HEK293 (cell line): Measurements from ENCODE around the gene PER1.

Experiments used
- FEZF1 ChIP-seq: fragments of 450-650 bp; formaldehyde crosslinking; IDR thresholded peaks from 2 replicates; pipeline ENCODE4 v1.5.1; 2016; ENCODE audit warnings: missing biosample characterization, missing genetic modification characterization
- GLIS2 ChIP-seq: fragments of 450-650 bp; formaldehyde crosslinking; IDR thresholded peaks from 2 replicates; pipeline ENCODE4 v1.5.1; 2016; ENCODE audit warnings: missing biosample characterization, missing genetic modification characterization
- KLF7 ChIP-seq: fragments of 450-650 bp; formaldehyde crosslinking; IDR thresholded peaks from 2 replicates; pipeline ENCODE4 v1.5.1; 2016; ENCODE audit warnings: missing biosample characterization, missing genetic modification characterization, borderline replicate concordance
- OSR2 ChIP-seq: fragments of 450-650 bp; formaldehyde crosslinking; IDR thresholded peaks from 2 replicates; pipeline ENCODE4 v1.5.1; 2016; ENCODE audit warnings: missing biosample characterization, missing genetic modification characterization
- PRDM10 ChIP-seq: fragments of 450-650 bp; formaldehyde crosslinking; IDR thresholded peaks from 2 replicates; pipeline ENCODE4 v1.5.1; 2016; ENCODE audit warnings: missing biosample characterization, missing genetic modification characterization
- PRDM6 ChIP-seq: fragments of 450-650 bp; formaldehyde crosslinking; IDR thresholded peaks from 2 replicates; pipeline ENCODE4 v1.5.1; 2017; ENCODE audit warnings: missing biosample characterization, missing genetic modification characterization
- SP2 ChIP-seq: fragments of 450-650 bp; formaldehyde crosslinking; IDR thresholded peaks from 2 replicates; pipeline ENCODE4 v1.5.1; 2016; ENCODE audit warnings: missing biosample characterization, missing genetic modification characterization
- SP3 ChIP-seq: fragments of 450-650 bp; formaldehyde crosslinking; IDR thresholded peaks from 2 replicates; pipeline ENCODE4 v1.5.1; 2016; ENCODE audit warnings: missing biosample characterization, missing genetic modification characterization
- SP7 ChIP-seq: fragments of 450-650 bp; formaldehyde crosslinking; IDR thresholded peaks from 2 replicates; pipeline ENCODE4 v1.5.1; 2016; ENCODE audit warnings: missing biosample characterization, missing genetic modification characterization
- ZBTB21 ChIP-seq: fragments of 450-650 bp; formaldehyde crosslinking; IDR thresholded peaks from 2 replicates; pipeline ENCODE4 v1.5.1; 2017; ENCODE audit warnings: missing biosample characterization, missing genetic modification characterization
- ZBTB7A ChIP-seq: fragments of 450-650 bp; formaldehyde crosslinking; IDR thresholded peaks from 2 replicates; pipeline ENCODE4 v1.5.1; 2016; ENCODE audit warnings: low read depth, missing biosample characterization, missing genetic modification characterization
- ZFP41 ChIP-seq: fragments of 450-650 bp; formaldehyde crosslinking; IDR thresholded peaks from 2 replicates; pipeline ENCODE4 v1.5.1; 2016; ENCODE audit warnings: missing biosample characterization, missing genetic modification characterization, borderline replicate concordance
- ZNF10 ChIP-seq: fragments of 450-650 bp; formaldehyde crosslinking; IDR thresholded peaks from 2 replicates; pipeline ENCODE4 v1.5.1; 2017; ENCODE audit warnings: missing biosample characterization, missing genetic modification characterization
- ZNF112 ChIP-seq: fragments of 450-650 bp; formaldehyde crosslinking; IDR thresholded peaks from 2 replicates; pipeline ENCODE4 v1.5.0; 2017; ENCODE audit warnings: missing biosample characterization, missing genetic modification characterization
- ZNF132 ChIP-seq: fragments of 450-650 bp; formaldehyde crosslinking; IDR thresholded peaks from 2 replicates; pipeline ENCODE4 v1.5.1; 2017; ENCODE audit warnings: missing biosample characterization, missing genetic modification characterization, borderline replicate concordance
- ZNF133 ChIP-seq: fragments of 450-650 bp; formaldehyde crosslinking; IDR thresholded peaks from 2 replicates; pipeline ENCODE4 v1.5.1; 2016; ENCODE audit warnings: missing biosample characterization, missing genetic modification characterization
- ZNF214 ChIP-seq: fragments of 450-650 bp; formaldehyde crosslinking; IDR thresholded peaks from 2 replicates; pipeline ENCODE4 v1.5.1; 2017; ENCODE audit warnings: missing biosample characterization, mild to moderate bottlenecking, missing genetic modification characterization, borderline replicate concordance
- ZNF221 ChIP-seq: fragments of 450-650 bp; formaldehyde crosslinking; IDR thresholded peaks from 2 replicates; pipeline ENCODE4 v1.5.1; 2017; ENCODE audit warnings: missing biosample characterization, missing genetic modification characterization, borderline replicate concordance
- ZNF23 ChIP-seq: fragments of 450-650 bp; formaldehyde crosslinking; IDR thresholded peaks from 2 replicates; pipeline ENCODE4 v1.5.1; 2016; ENCODE audit warnings: missing biosample characterization, missing genetic modification characterization, borderline replicate concordance
- ZNF239 ChIP-seq: fragments of 450-650 bp; formaldehyde crosslinking; IDR thresholded peaks from 2 replicates; pipeline ENCODE4 v1.5.1; 2016; ENCODE audit warnings: missing biosample characterization, missing genetic modification characterization
- ZNF24 ChIP-seq: fragments of 450-650 bp; formaldehyde crosslinking; IDR thresholded peaks from 2 replicates; pipeline ENCODE4 v1.5.1; 2016; ENCODE audit warnings: missing biosample characterization, missing genetic modification characterization
- ZNF292 ChIP-seq: fragments of 450-650 bp; formaldehyde crosslinking; IDR thresholded peaks from 2 replicates; pipeline ENCODE4 v1.5.1; 2016; ENCODE audit warnings: low read depth, missing biosample characterization, missing genetic modification characterization, borderline replicate concordance
- ZNF335 ChIP-seq: fragments of 450-650 bp; formaldehyde crosslinking; conservative IDR thresholded peaks from 2 replicates; pipeline ENCODE4 v1.5.1; 2016; ENCODE audit warnings: missing biosample characterization, missing genetic modification characterization
- ZNF354C ChIP-seq: fragments of 450-650 bp; formaldehyde crosslinking; IDR thresholded peaks from 2 replicates; pipeline ENCODE4 v1.5.1; 2016; ENCODE audit warnings: missing biosample characterization, missing genetic modification characterization, low read depth, borderline replicate concordance
- ZNF366 ChIP-seq: fragments of 450-650 bp; formaldehyde crosslinking; conservative IDR thresholded peaks from 2 replicates; pipeline ENCODE4 v1.5.1; 2016; ENCODE audit warnings: missing biosample characterization, missing genetic modification characterization
- ZNF404 ChIP-seq: fragments of 450-650 bp; formaldehyde crosslinking; IDR thresholded peaks from 2 replicates; pipeline ENCODE4 v1.5.1; 2017; ENCODE audit warnings: missing biosample characterization, missing genetic modification characterization
- ZNF423 ChIP-seq: fragments of 450-650 bp; formaldehyde crosslinking; IDR thresholded peaks from 2 replicates; pipeline ENCODE4 v1.5.1; 2016; ENCODE audit warnings: missing biosample characterization, missing genetic modification characterization
- ZNF426 ChIP-seq: fragments of 450-650 bp; formaldehyde crosslinking; IDR thresholded peaks from 2 replicates; pipeline ENCODE4 v1.5.1; 2017; ENCODE audit warnings: missing biosample characterization, missing genetic modification characterization, mild to moderate bottlenecking, inconsistent platforms, moderate library complexity
- ZNF514 ChIP-seq: fragments of 450-650 bp; formaldehyde crosslinking; IDR thresholded peaks from 2 replicates; pipeline ENCODE4 v1.5.1; 2016; ENCODE audit warnings: missing biosample characterization, missing genetic modification characterization
- ZNF530 ChIP-seq: fragments of 450-650 bp; formaldehyde crosslinking; IDR thresholded peaks from 2 replicates; pipeline ENCODE4 v1.5.1; 2016; ENCODE audit warnings: low read depth, missing biosample characterization, missing genetic modification characterization
- ZNF548 ChIP-seq: fragments of 450-650 bp; formaldehyde crosslinking; IDR thresholded peaks from 2 replicates; pipeline ENCODE4 v1.5.1; 2016; ENCODE audit warnings: missing biosample characterization, missing genetic modification characterization
- ZNF623 ChIP-seq: fragments of 450-650 bp; formaldehyde crosslinking; IDR thresholded peaks from 2 replicates; pipeline ENCODE4 v1.5.1; 2016; ENCODE audit warnings: missing biosample characterization, missing genetic modification characterization
- ZNF677 ChIP-seq: fragments of 450-650 bp; IDR thresholded peaks from 2 replicates; pipeline ENCODE4 v1.5.0; 2018; ENCODE audit warnings: missing biosample characterization, mild to moderate bottlenecking, missing genetic modification characterization, moderate library complexity
- ZNF768 ChIP-seq: fragments of 450-650 bp; formaldehyde crosslinking; IDR thresholded peaks from 2 replicates; pipeline ENCODE4 v1.5.1; 2018; ENCODE audit warnings: missing biosample characterization, mild to moderate bottlenecking, missing genetic modification characterization
- ZNF837 ChIP-seq: fragments of 450-650 bp; formaldehyde crosslinking; IDR thresholded peaks from 2 replicates; pipeline ENCODE4 v1.5.1; 2016; ENCODE audit warnings: missing biosample characterization, missing genetic modification characterization
- ZNF843 ChIP-seq: fragments of 450-650 bp; formaldehyde crosslinking; IDR thresholded peaks from 2 replicates; pipeline ENCODE4 v1.5.1; 2016; ENCODE audit warnings: missing biosample characterization, missing genetic modification characterization

Gene PER1

GRCh38 chr17:8118769-8119580 lies 33.2 kb downstream of the PER1 start (continued):
- TF ChIP-seq KLF7 (tag by site-specific recombination) (no peak), ZNF677 (no peak), SP3 (tag by site-specific recombination) (no peak), ZNF133 (tag by site-specific recombination) (no peak), ZNF214 (tag by site-specific recombination) (no peak), PRDM10 (tag by site-specific recombination) (peak; percentile 96), FEZF1 (tag by site-specific recombination) (peak; percentile 72), ZNF514 (tag by site-specific recombination) (no peak), OSR2 (peak; percentile 12), ZNF423 (tag by site-specific recombination) (0 out of 2 replicates have a peak, but pooled peaks have one; percentile 50), GLIS2 (tag by site-specific recombination) (no peak), ZNF354C (tag by site-specific recombination) (no peak), ZNF221 (tag by site-specific recombination) (no peak), ZNF623 (peak; percentile 4; the same call in 1 of the 2 replicates), ZNF24 (tag by site-specific recombination) (peak; percentile 82; the same call in 1 of the 2 replicates), ZBTB7A (tag by site-specific recombination) (no peak), ZNF239 (tag by site-specific recombination) (no peak), ZNF366 (tag by site-specific recombination) (no peak), SP7 (tag by site-specific recombination) (no peak; the same call in 1 of the 2 replicates), ZNF112 (tag by site-specific recombination) (no peak), ZNF292 (no peak), ZFP41 (tag by site-specific recombination) (no peak), SP2 (tag by site-specific recombination) (peak; percentile 41), ZNF10 (0 out of 2 replicates have a peak, but pooled peaks have one; percentile 36), ZNF426 (tag by site-specific recombination) (no peak), ZNF132 (tag by site-specific recombination) (no peak), PRDM6 (tag by site-specific recombination) (peak; percentile 53), ZNF530 (tag by site-specific recombination) (no peak), ZNF768 (tag by site-specific recombination) (no peak), ZNF335 (tag by site-specific recombination) (no peak; the same call in 1 of the 2 replicates), ZNF404 (tag by site-specific recombination) (no peak), ZNF837 (tag by site-specific recombination) (no peak), ZNF548 (no peak), ZNF843 (no peak), ZNF23 (tag by site-specific recombination) (no peak), ZBTB21 (0 out of 2 replicates have a peak, but pooled peaks have one; percentile 38)
